ENCODE data around the gene MRGPRX4. TPM values are rescaled to one million over a fixed set of nuclear protein-coding genes. Genes with fewer than 3 reads are reported as not detected.
"Not testable (repeated sequence)": the region's sequence is repeated elsewhere in the genome, so short reads cannot be mapped to it uniquely, and the experiment has no call there.

The MRGPRX4 gene
- total RNA-seq, 2 experiments from 2014 or later = not detected

DNA sequence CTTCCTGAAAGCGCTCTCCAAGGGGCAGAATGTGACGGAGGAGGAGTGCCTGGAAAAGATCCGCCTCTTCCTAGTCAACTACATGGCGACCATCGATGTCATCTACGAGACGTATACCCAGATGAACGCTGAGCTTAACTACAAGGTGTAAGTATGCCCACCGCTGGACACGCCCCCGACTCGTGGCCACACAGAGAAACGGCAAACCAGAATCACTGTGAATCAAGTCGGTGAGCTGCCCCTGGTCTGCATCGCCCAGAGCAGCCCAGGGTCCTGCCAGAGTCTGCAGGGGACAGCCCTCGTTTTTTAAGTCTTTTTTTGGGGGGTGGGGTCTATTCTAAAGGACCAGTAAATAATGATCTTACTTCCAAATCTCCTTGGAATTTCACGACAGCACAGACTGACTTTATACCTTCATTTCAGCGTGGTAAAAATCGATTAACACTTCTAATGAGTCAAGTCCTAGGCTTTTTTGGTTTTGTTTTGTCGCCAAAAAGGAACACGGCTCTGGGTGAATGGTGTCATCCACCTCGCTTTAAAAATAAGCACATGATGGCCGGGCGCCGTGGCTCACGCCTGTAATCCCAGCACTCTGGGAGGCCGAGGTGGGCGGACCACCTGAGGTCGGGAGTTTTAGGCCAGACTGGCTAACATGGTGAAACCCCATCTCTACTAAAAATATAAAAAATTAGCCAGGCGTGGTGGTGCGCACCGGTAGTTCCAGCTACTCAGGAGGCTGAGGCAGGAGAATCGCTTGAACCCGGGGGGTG, 17.0 kb downstream of the MRGPRX4 start:
- CTCF ChIA-PET; H3K36me3 Mint-ChIP-seq (ENCODE audit: low read depth): not testable (repeated sequence)

DNA sequence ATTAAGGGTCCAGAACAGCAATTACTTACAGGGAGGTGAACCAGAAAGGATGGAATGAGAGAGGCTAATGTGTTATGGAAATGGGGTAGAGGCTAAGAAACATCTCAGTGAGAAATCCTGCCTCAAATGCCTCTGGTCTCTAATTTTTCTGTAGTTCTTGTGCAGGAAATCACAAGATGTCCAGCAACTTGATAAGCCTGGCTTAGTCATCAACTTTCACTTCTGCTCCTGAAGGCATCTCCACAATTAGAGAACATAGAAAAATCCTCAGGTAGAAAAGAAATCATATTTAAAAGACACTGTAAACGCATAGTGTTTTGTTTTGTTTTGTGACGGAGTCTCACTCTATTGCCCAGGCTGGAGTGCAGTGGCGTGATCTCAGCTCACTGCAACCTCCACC, 18.7 kb downstream of the MRGPRX4 start:
- ChIA-PET POLR2A (no interaction called here), CTCF (interaction anchor here (0.7 kb wide), 1 partner anchor 573 kb away, joined by 3 read pairs; no protein-coding TSS in a partner anchor)
- no peaks in the 10 kb centered on the region for H3K4me1 Mint-ChIP-seq
- peaks cover 35% of the 10 kb centered on the region for H3K27me3 Mint-ChIP-seq
- H3K27ac Mint-ChIP-seq = no peak overlapping the region
- no peak for DNase-seq
- H3K36me3 Mint-ChIP-seq (ENCODE audit: low read depth) = no peaks in the 10 kb centered on the region
- no peak overlapping the region for H3K4me3 Mint-ChIP-seq
- no peaks in the 10 kb centered on the region for H3K9me3 Mint-ChIP-seq

More for the DNA sequence above, 17.0 kb downstream of the MRGPRX4 start:
- H3K4me1 Mint-ChIP-seq, H3K27ac Mint-ChIP-seq, DNase-seq, H3K4me3 Mint-ChIP-seq, H3K9me3 Mint-ChIP-seq, POLR2A ChIA-PET: not testable (repeated sequence)
- peaks cover 36% of the 10 kb centered on the region for H3K27me3 Mint-ChIP-seq

DNA sequence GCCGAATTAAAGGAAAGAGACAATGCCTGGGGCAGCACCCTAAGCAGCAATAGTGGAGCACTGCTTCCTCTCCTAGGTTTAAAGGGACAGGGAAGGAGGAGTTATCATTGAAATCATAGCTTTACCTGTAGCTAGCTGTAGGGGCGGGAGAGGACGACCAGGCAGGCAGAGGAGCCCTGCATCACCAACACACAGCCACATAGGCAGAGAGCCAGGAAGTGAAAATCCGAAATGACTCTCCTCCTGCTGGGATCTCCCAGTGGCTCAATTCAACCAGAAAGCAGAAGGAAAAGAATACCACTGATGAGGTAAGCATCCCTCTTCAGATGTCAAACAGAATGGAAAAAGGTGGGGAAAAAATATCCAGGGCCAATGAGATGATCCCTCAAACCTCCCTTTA, 20.4 kb downstream of the MRGPRX4 start:
- POLR2A ChIA-PET = no interaction called here

DNA sequence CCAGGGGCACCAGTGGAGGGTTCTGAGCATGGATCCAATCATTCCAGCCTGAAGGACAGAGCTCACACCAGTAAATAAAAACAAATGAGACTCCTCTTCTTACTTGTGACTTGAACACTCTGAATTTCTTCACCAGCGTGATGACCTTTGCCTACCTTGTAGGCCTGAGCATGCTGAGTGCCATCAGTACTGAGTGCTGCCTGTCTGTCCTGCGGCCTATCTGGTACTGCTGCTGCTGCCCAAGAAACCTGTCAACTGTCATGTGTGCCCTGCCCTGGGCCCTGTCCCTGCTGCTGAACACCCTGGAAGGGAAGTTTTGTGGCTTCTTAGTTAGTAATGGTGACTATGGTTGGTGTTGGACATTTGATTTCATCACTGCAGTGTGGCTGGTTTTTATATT, 23.9 kb downstream of the MRGPRX4 start:
- Mint-ChIP-seq H3K36me3 (ENCODE audit: low read depth) (no peaks in the 10 kb centered on the region), H3K27me3 (peaks cover 35% of the 10 kb centered on the region)
- CTCF ChIA-PET = no interaction called here

More for the DNA sequence above, 20.4 kb downstream of the MRGPRX4 start:
- CTCF ChIA-PET = no interaction called here
- no peak for DNase-seq
- H3K36me3 Mint-ChIP-seq (ENCODE audit: low read depth) = no peaks in the 10 kb centered on the region
- H3K4me1 Mint-ChIP-seq = no peaks in the 10 kb centered on the region
- peaks cover 35% of the 10 kb centered on the region for H3K27me3 Mint-ChIP-seq
- no peak overlapping the region for H3K27ac Mint-ChIP-seq
- H3K4me3 Mint-ChIP-seq = no peak overlapping the region
- H3K9me3 Mint-ChIP-seq = no peaks in the 10 kb centered on the region

DNA sequence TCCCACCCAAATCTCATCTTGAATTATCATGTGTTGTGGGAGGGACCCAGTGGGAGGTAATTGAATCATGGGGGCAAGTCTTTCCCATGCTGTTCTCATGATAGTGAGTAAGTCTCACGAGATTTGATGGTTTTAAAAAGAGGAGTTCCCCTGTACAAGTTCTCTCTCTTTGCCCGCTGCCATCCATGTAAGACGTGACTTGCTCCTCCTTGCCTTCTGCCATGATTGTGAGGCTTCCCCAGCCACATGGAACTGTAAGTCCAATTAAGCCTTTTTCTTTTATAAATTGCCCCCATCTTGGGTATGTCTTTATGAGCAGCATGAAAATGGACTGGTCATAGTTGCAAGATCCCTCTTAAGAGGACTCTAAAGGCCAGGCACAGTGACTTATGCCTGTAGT, 25.1 kb downstream of the MRGPRX4 start:
- H3K27ac Mint-ChIP-seq; H3K9me3 Mint-ChIP-seq; CTCF ChIA-PET; H3K4me1 Mint-ChIP-seq; H3K4me3 Mint-ChIP-seq; POLR2A ChIA-PET; H3K36me3 Mint-ChIP-seq (ENCODE audit: low read depth); DNase-seq: not testable (repeated sequence)
- peaks cover 32% of the 10 kb centered on the region for H3K27me3 Mint-ChIP-seq

More for the DNA sequence above, 23.9 kb downstream of the MRGPRX4 start:
- POLR2A ChIA-PET = no interaction called here
- H3K4me3 Mint-ChIP-seq = no peak overlapping the region
- no peaks in the 10 kb centered on the region for H3K9me3 Mint-ChIP-seq
- DNase-seq = no peak
- no peaks in the 10 kb centered on the region for H3K4me1 Mint-ChIP-seq
- H3K27ac Mint-ChIP-seq = no peak overlapping the region

DNA sequence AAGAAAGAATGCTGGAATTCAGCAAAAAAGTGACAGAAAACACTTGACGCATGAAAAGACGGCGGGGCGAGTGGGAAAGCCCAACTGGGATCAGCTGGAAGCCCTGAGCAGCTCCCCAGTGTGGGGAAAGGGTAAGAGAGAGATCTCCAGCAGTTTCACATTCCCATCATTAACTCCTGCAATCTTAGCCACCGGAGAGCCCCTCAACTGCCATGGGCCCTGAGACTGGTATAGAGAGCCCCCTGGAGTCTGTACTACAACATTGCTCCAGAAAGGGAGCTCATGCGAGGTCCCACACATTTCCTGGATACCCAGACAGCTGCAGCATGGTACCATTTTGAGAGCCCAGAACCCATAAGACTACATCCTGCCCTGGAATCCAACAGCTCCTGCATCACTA, 31.1 kb downstream of the MRGPRX4 start:
- peaks cover 43% of the 10 kb centered on the region for H3K27me3 Mint-ChIP-seq

DNA sequence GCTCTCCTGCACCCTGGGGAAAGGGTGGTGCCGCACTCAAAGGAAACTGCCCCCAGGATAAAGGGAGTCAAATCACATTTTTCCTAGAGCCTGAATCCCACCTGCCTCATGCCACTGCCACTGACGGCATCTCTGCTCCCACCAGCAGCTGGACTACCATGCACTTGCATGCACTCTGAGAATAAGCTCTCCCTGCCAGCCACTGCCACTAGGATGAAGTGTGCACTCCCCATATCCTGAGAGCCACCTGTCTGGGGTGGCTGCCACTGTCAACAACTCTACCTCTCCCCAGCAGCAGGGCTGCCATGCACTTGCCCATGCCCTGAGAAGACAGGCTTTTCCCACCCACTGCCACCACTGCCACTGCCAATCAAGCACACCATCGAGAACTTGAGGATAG, 31.6 kb downstream of the MRGPRX4 start:
- H3K27ac Mint-ChIP-seq = no peak overlapping the region
- H3K27me3 Mint-ChIP-seq = peaks cover 45% of the 10 kb centered on the region
- CTCF ChIA-PET = interaction anchor here (0.6 to 1.5 kb wide), 8 partner anchors 9 to 214 kb away, joined by 3 to 15 read pairs (median 3); no protein-coding TSS in a partner anchor
- H3K36me3 Mint-ChIP-seq (ENCODE audit: low read depth) = no peaks in the 10 kb centered on the region
- peaks cover 15% of the 10 kb centered on the region for H3K4me1 Mint-ChIP-seq
- no peak overlapping the region for H3K4me3 Mint-ChIP-seq
- DNase-seq = no peak
- POLR2A ChIA-PET = no interaction called here
- no peaks in the 10 kb centered on the region for H3K9me3 Mint-ChIP-seq

More for the DNA sequence above, 31.1 kb downstream of the MRGPRX4 start:
- ChIA-PET POLR2A (no interaction called here), CTCF (interaction anchor here (0.6 to 1.5 kb wide), 9 partner anchors 8 to 476 kb away, joined by 3 to 15 read pairs (median 3); no protein-coding TSS in a partner anchor)
- no peaks in the 10 kb centered on the region for H3K36me3 Mint-ChIP-seq (ENCODE audit: low read depth)
- H3K27ac Mint-ChIP-seq = no peak overlapping the region
- H3K4me3 Mint-ChIP-seq = no peak overlapping the region
- peaks cover 15% of the 10 kb centered on the region for H3K4me1 Mint-ChIP-seq
- H3K9me3 Mint-ChIP-seq = no peaks in the 10 kb centered on the region
- DNase-seq = no peak

DNA sequence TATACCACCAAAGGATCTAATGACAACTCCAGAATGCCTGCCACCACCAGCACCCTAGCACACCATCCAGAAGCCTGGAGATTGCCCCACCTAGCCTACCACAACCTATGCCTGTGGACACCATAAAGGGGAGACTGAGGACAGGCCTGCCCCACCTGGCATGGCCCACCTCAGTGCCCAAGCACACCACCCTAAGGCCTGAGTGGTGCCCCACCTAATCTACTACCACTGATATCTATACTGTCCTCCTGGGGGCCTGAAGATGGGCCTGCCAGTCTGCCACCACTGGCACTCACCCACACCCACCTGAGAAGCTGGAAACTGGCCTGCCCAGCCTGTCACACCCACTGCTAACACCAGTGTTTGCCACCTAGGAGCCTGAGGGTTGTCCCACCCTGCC, 32.1 kb downstream of the MRGPRX4 start:
- Mint-ChIP-seq H3K9me3 (no peaks in the 10 kb centered on the region), H3K27ac (no peak overlapping the region), H3K4me1 (peaks cover 15% of the 10 kb centered on the region), H3K36me3 (ENCODE audit: low read depth) (no peaks in the 10 kb centered on the region), H3K27me3 (peaks cover 50% of the 10 kb centered on the region), H3K4me3 (no peak overlapping the region)
- ChIA-PET POLR2A (no interaction called here), CTCF (interaction anchor here (1.0 to 1.5 kb wide), 4 partner anchors 39 to 90 kb away, joined by 3 to 15 read pairs (median 4); no protein-coding TSS in a partner anchor)
- no peak for DNase-seq

DNA sequence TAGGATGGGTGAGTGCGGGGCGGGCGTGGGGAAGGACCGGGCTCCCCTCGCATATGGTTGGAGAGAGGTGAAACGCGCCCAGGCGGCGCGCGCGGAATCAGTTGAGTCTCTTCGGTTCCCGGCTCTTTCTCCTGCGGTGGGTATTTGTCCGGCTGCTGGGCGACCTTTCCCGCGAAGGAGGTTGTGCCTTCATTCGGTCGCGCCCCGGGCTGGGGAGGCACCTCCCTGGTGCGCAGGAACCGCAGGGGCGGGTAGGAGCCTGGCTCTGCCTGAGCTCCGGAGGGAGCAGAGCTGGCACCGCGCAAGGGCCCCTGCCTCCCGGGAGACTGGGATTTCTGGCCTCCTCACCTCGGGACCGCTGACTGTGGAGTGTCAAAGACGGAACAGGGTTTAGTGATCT, 36.4 kb downstream of the MRGPRX4 start:
- H3K27ac Mint-ChIP-seq = no peak overlapping the region
- DNase-seq = no peak
- ChIA-PET CTCF (no interaction called here), POLR2A (no interaction called here)
- H3K36me3 Mint-ChIP-seq (ENCODE audit: low read depth) = peaks cover 4% of the 10 kb centered on the region
- H3K4me3 Mint-ChIP-seq = no peak overlapping the region
- H3K9me3 Mint-ChIP-seq = no peaks in the 10 kb centered on the region
- H3K27me3 Mint-ChIP-seq = peaks cover 58% of the 10 kb centered on the region
- H3K4me1 Mint-ChIP-seq = peaks cover 15% of the 10 kb centered on the region

DNA sequence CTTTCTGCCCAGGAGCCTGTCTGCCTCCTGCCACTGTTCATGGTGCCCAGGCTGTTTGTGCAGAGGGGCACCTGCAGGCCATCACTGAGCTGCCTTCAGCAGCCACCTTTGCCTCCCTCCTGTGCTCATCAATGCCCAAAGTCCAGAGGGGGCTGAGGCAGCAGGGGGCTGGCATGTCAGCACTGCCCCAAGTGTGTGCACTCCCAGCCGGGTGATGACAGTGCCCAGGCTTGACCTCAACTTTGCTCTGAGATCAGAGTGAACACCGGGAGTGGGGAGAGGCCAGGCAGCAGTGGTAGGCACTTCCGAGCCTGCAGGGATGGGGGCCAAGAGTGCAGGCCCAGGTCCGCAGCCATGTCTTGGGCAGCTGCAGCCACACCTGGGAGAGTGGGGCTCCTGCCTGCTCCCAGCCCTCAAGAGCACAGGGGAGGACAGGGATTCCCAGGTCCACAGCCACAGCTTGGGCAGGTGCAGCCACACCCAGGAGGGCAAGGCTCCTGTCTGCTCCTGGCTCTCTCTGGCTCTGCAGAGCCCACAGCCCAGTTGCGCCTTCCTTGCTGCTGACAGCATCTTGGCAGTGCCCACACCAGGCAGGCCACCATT, 48.7 kb downstream of the MRGPRX4 start:
- Mint-ChIP-seq H3K9me3 (no peaks in the 10 kb centered on the region), H3K4me3 (no peak overlapping the region), H3K36me3 (ENCODE audit: low read depth) (no peaks in the 10 kb centered on the region), H3K4me1 (no peaks in the 10 kb centered on the region), H3K27ac (no peak overlapping the region), H3K27me3 (peaks cover 28% of the 10 kb centered on the region)
- CTCF ChIA-PET = interaction anchor here (1.3 kb wide), 1 partner anchor 9 kb away, joined by 3 read pairs; no protein-coding TSS in a partner anchor
- DNase-seq = no peak
- POLR2A ChIA-PET = no interaction called here

DNA sequence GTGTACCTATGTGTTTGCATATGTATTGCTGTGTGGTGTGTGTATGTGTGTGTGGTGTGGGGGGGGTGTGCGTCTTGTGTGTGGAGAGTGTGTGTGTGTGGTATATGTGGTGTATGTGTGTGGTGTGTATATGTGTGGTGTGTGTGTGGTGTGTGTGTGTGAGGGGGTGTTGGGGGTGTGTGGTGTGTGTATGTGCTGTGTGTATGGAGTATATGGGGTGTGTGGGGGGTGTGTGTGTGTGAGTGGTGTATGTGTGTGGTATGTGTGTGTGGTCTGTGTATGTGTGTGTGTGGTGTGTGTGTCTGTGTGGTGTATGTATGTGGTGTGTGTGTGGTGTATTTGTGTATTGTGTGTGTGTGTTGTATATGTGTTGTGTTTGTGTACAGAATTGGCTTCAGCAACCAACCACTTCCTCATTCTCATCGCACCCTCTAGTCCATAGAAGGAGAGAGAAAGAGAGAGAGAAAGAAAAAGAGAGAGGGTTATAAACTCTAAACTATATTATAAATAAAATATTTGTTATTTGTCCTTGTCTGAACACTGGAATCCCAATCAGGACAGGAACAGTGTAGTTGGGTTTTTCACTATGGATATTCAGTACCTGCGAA, 50.3 kb downstream of the MRGPRX4 start:
- Mint-ChIP-seq H3K4me1 (no peaks in the 10 kb centered on the region), H3K9me3 (peaks cover 2% of the 10 kb centered on the region), H3K27ac (no peak overlapping the region), H3K36me3 (ENCODE audit: low read depth) (no peaks in the 10 kb centered on the region), H3K4me3 (no peak overlapping the region), H3K27me3 (peaks cover 20% of the 10 kb centered on the region)
- DNase-seq = no peak
- POLR2A ChIA-PET = no interaction called here
- CTCF ChIA-PET = no interaction called here
